OCI-LY7 (cell line): ENCODE results near the gene PIK3R3.

ENCODE experiments used
- CTCF ChIP-seq: fragments of 200-600 bp; sonication (generic); conservative IDR thresholded peaks from 2 replicates; pipeline ENCODE4 v1.5.1; 2014; ENCODE audit warnings: mild to moderate bottlenecking, antibody characterized with exemption, low read length, moderate library complexity, mixed read lengths
- EZH2phosphoT487 ChIP-seq: fragments of 200-600 bp; sonication (generic); IDR thresholded peaks from 2 replicates; pipeline ENCODE4 v1.6.1; 2018; ENCODE audit warnings: low read depth, borderline replicate concordance, mild to moderate bottlenecking, mixed run types, antibody characterized with exemption, low read length, moderate library complexity, mixed read lengths

- TF ChIP-seq CTCF (no peak), EZH2phosphoT487 (no peak)
Measured at GRCh38 chr1:46010611-46011010, 121.8 kb downstream of the PIK3R3 start.
